Subcutaneous preadipocyte (primary cell): ENCODE data around the gene ANOS1. TPM values are rescaled to one million over a fixed set of nuclear protein-coding genes. Genes with fewer than 3 reads are reported as not detected.

Source experiments
- total RNA-seq: library from RNA; depleted of rRNA; stranded (reverse); fragments of >200 nt; gene quantifications from 2 replicates; pipeline ENCODE4 v1.2.3, GENCODE V29; 2012

The ANOS1 gene
- not detected in 2 replicates for total RNA-seq

GRCh38 chrX:8731559-8732395 is at the start of gene ANOS1:
ANOS1 (minus strand) TSS chrX:8732137; CDS start chrX:8732036, 101 bp downstream.

Other genes starting within 250 kb of the ANOS1 start
- gene FAM9A, start 69.2 kb upstream of the ANOS1 start, total RNA-seq, result not detected in 2 replicates